NCI-H2227 treated with DMSO at 0.1 percent for 48 hours (cell line): Measurements from ENCODE around the gene SRSF9.
"Not testable (repeated sequence)": the region's sequence is repeated elsewhere in the genome, so short reads cannot be mapped to it uniquely, and the experiment has no call there.

Experiments used
- DNase-seq: peaks from one replicate; lab custom pipeline; 2025; lab: John Stamatoyannopoulos, UW

Gene SRSF9

GRCh38 chr12:120481022-120481767 lies 11.6 kb upstream of the SRSF9 start:
- no peak for DNase-seq

GRCh38 chr12:120480211-120480610 lies 10.7 kb upstream of the SRSF9 start:
- no peak for DNase-seq

- no peak for DNase-seq
Observed at GRCh38 chr12:120479458-120479857, 9.9 kb upstream of the SRSF9 start.

- DNase-seq, result no peak
Observed at GRCh38 chr12:120475643-120476042, 6.1 kb upstream of the SRSF9 start.

- no peak for DNase-seq
Observed at GRCh38 chr12:120474616-120474960, 5.0 kb upstream of the SRSF9 start.

- no peak for DNase-seq
Observed at GRCh38 chr12:120473807-120474615, 4.5 kb upstream of the SRSF9 start.

GRCh38 chr12:120472521-120472920 lies 3.0 kb upstream of the SRSF9 start:
- DNase-seq, result no peak

- no peak for DNase-seq
Observed at GRCh38 chr12:120470150-120470784, 719 bp upstream of the SRSF9 start.

GRCh38 chr12:120468821-120469449 lies 613 bp downstream of the SRSF9 start:
- DNase-seq, result no peak

GRCh38 chr12:120468325-120468820 lies 1.2 kb downstream of the SRSF9 start:
- DNase-seq, result no peak

GRCh38 chr12:120467439-120467838 lies 2.1 kb downstream of the SRSF9 start:
- no peak for DNase-seq

- peak; percentile 32 for DNase-seq
Observed at GRCh38 chr12:120466560-120467315, 2.8 kb downstream of the SRSF9 start.

GRCh38 chr12:120465756-120466155 lies 3.8 kb downstream of the SRSF9 start:
- DNase-seq, result no peak

- DNase-seq, result no peak
Observed at GRCh38 chr12:120463712-120464111, 5.8 kb downstream of the SRSF9 start.

GRCh38 chr12:120462099-120462640 lies 7.4 kb downstream of the SRSF9 start:
- DNase-seq, result no peak

GRCh38 chr12:120460157-120460556 lies 9.4 kb downstream of the SRSF9 start:
- DNase-seq, result no peak

GRCh38 chr12:120457133-120457532 lies 12.4 kb downstream of the SRSF9 start:
- DNase-seq, result no peak

- DNase-seq, result no peak
Observed at GRCh38 chr12:120455302-120455701, 14.2 kb downstream of the SRSF9 start.

GRCh38 chr12:120453977-120454376 lies 15.6 kb downstream of the SRSF9 start:
- DNase-seq, result no peak

GRCh38 chr12:120453060-120453750 lies 16.3 kb downstream of the SRSF9 start:
- DNase-seq, result no peak

GRCh38 chr12:120452524-120452923 lies 17.0 kb downstream of the SRSF9 start:
- DNase-seq, result not testable (repeated sequence)
